B cell (primary cell): ENCODE measurements around the gene EN1.

Source experiments
- CTCF ChIP-seq: fragments of 200-600 bp; IDR thresholded peaks from one replicate; pipeline ENCODE4 v1.8.0; 2022; ENCODE audit warnings: antibody characterized with exemption, mild to moderate bottlenecking
- EZH2 ChIP-seq: IDR thresholded peaks from 2 replicates; pipeline ENCODE4 v1.6.1; 2012; ENCODE audit warnings: borderline replicate concordance, low read depth, mild to moderate bottlenecking, moderate library complexity, low read length; ENCODE audit not compliant: insufficient read depth, poor library complexity, severe bottlenecking

- TF ChIP-seq CTCF: no peak
- no peak for TF ChIP-seq EZH2
Measured at GRCh38 chr2:118852605-118853128, 5.2 kb upstream of the EN1 start.
